TTC549 (cell line): ENCODE measurements around the gene TMEM87A.
"Not testable (repeated sequence)": the region's sequence is repeated elsewhere in the genome, so short reads cannot be mapped to it uniquely, and the experiment has no call there.

Source experiments
- FAIRE-seq: peaks from 2 replicates; lab custom pipeline; 2012; peaks lifted over from hg19 to GRCh38; lab: Jason Lieb, UNC

TMEM87A gene

GRCh38 chr15:42272939-42273899 lies at the start of gene TMEM87A, which contains the start of gene GANC:
TMEM87A (minus strand) TSS chr15:42273433; CDS start chr15:42273398, 35 bp downstream.
GANC (plus strand) TSS chr15:42273201; CDS start chr15:42274482, 1,281 bp downstream.
- FAIRE-seq: peak; percentile 80

- no peak for FAIRE-seq
Measured at GRCh38 chr15:42319206-42319605, 46.0 kb upstream of the TMEM87A start.

GRCh38 chr15:42316282-42316805 lies 43.1 kb upstream of the TMEM87A start:
- not testable (repeated sequence) for FAIRE-seq

- no peak for FAIRE-seq
Measured at GRCh38 chr15:42315521-42315920, 42.3 kb upstream of the TMEM87A start.

- FAIRE-seq: no peak
Measured at GRCh38 chr15:42314818-42315217, 41.6 kb upstream of the TMEM87A start.

GRCh38 chr15:42313463-42313862 lies 40.2 kb upstream of the TMEM87A start:
- FAIRE-seq: no peak

GRCh38 chr15:42306681-42307080 lies 33.4 kb upstream of the TMEM87A start:
- no peak for FAIRE-seq

GRCh38 chr15:42301004-42301403 lies 27.8 kb upstream of the TMEM87A start:
- not testable (repeated sequence) for FAIRE-seq

GRCh38 chr15:42289166-42289565 lies 15.9 kb upstream of the TMEM87A start:
- FAIRE-seq: no peak

GRCh38 chr15:42287931-42288330 lies 14.7 kb upstream of the TMEM87A start:
- FAIRE-seq: no peak

- no peak for FAIRE-seq
Measured at GRCh38 chr15:42286445-42287029, 13.3 kb upstream of the TMEM87A start.

GRCh38 chr15:42285034-42285433 lies 11.8 kb upstream of the TMEM87A start:
- no peak for FAIRE-seq

- FAIRE-seq: no peak
Measured at GRCh38 chr15:42284551-42284950, 11.3 kb upstream of the TMEM87A start.

GRCh38 chr15:42283671-42284070 lies 10.4 kb upstream of the TMEM87A start:
- FAIRE-seq: no peak

- no peak for FAIRE-seq
Measured at GRCh38 chr15:42282926-42283325, 9.7 kb upstream of the TMEM87A start.

- FAIRE-seq: no peak
Measured at GRCh38 chr15:42282344-42282743, 9.1 kb upstream of the TMEM87A start.

GRCh38 chr15:42279234-42279723 lies 6.0 kb upstream of the TMEM87A start:
- FAIRE-seq: no peak

- no peak for FAIRE-seq
Measured at GRCh38 chr15:42276762-42277161, 3.5 kb upstream of the TMEM87A start.

- no peak for FAIRE-seq
Measured at GRCh38 chr15:42275780-42276391, 2.7 kb upstream of the TMEM87A start.

GRCh38 chr15:42274702-42274989 lies 1.4 kb upstream of the TMEM87A start:
- no peak for FAIRE-seq

- no peak for FAIRE-seq
Measured at GRCh38 chr15:42273900-42274701, 868 bp upstream of the TMEM87A start.

GRCh38 chr15:42270996-42271395 lies 2.2 kb downstream of the TMEM87A start:
- no peak for FAIRE-seq
